Ramos (cell line): ENCODE results near the gene GJB6.
"Not testable (repeated sequence)": the region's sequence is repeated elsewhere in the genome, so short reads cannot be mapped to it uniquely, and the experiment has no call there.

Experiments
- in situ Hi-C: fragments of 300-500 bp; cut with MboI; formaldehyde crosslinking; loops from one replicate; pipeline ENCODE4 v1.14.3; 2022; ENCODE audit warnings: low sequenced_read_pairs; ENCODE audit not compliant: unreplicated experiment

GJB6 gene

DNA sequence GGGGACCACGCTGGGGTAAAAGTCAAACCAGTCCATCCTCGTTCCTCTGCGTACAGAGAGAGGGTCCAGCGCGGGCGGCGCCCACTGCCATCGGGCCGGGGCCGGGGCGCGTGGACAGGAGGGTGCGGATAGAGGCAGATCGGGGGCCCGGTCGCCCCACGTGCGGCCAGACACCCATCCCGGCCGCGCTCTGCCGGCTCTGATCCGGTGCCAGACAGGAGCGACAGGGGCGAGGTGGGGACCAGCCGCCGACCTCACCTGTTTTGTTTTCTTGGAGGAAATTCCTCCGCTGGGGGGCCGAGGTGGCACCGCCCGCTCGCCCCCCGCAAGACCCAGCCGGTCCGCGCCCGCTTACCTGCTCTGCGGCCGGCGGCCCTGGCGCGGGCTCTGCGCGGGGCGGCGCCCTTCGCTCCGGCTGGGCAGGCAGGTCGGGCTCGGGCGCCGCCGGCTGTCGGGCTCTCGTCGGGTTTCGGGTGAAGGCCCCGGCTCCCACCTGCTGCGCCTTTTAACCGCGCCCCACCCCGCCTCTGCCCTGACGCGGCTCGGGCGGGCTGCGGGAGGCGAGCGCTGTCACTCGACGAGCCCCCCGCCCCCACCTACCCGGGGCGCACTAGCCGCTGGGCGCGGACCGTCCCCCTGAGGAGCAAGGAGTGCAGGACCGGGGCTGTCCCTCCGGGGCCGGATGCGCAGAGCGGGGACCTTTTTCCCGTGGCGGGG, at the start of gene GJB6:
Gene GJB6, minus strand, starts transcription at position 481 of the 717 bp plus-strand sequence. CDS start 8,839 bp downstream, outside the sequence.
- in situ Hi-C loops, result no loop called here

DNA sequence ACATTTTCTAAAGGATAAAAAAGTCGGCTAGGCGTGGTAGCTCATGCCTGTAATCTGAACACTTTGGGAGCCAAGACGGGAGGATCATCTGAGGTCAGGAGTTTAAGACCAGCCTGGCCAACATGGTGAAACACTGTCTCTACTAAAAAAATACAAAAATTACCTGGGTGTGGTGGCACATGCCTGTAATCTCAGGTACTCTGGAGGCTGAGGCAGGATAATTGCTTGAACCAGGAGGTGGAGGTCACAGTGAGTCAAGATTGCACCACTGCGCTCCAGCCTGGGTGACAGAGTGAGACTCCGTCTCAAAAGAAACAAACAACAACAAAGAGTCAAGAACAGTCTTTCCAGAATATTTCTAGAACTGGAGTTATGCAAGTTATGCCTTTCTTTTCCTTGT, 44.8 kb upstream of the GJB6 start:
- in situ Hi-C loops, result not testable (repeated sequence)

DNA sequence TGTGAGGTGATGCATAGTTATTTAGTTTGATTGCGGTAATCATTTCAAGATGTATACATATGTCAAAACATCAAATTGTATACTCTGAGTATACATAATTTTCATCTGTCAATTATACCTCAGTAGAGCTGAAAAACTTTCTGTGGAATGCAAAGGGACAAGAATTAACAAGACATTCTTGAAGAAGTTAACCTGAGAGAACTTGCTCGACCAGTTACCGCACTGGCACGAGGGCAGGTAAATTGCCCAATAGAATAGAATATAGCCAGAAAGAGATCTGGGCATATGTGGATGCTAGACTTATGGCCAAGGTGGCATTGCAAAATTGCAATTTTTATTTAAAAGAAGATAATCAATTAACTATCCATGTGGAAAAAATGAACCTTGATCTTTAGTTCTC, 42.3 kb upstream of the GJB6 start:
- in situ Hi-C loops, result no loop called here

DNA sequence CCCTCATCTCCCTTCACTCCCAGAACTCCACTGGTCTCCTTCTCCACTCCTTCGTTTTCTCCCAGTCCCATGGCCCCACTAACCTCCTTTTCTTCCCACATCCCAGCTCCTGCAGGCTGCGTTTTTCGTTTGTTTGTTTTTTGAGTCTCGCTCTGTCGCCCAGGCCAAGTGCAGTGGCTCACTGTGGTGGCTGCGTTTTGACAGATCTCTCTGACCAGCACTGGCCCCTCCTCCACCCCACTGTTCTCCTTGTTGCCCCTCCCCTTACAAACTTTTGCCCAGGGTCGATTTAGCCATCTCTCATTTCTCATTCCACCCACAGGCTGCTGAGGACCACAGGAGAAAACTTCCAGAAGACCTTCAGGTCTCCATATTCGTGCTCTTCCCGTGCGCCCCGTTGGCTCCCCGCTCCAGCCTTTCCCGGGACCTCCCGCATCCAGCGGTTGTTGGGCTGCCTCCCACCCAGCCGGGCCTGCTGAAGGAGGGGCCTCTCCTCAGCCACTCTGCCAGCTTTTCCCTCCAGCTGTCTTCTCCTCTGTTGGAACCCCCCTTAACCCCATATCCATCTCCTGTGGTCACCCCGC, 40.6 kb upstream of the GJB6 start:
- in situ Hi-C loops, result no loop called here

DNA sequence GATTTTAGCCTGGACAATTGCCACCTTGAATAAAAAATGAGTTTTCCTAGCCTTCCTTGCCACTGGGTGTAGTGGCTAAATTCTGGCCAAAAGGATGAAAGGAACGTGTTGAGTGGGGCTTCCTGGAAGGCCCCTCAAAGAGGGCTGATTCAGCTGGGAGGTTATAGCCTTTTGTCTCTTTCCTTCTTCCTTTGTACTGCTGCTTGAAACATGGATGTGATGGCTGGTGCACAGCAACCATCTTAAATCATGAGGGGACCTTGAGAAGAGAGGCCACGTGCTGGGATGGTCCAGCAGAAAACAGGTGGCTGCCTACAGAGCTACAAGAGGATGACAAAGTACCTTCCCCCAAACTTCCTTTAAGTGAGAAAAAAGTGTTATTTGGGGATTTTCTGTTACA, 40.0 kb upstream of the GJB6 start:
- in situ Hi-C loops, result no loop called here

DNA sequence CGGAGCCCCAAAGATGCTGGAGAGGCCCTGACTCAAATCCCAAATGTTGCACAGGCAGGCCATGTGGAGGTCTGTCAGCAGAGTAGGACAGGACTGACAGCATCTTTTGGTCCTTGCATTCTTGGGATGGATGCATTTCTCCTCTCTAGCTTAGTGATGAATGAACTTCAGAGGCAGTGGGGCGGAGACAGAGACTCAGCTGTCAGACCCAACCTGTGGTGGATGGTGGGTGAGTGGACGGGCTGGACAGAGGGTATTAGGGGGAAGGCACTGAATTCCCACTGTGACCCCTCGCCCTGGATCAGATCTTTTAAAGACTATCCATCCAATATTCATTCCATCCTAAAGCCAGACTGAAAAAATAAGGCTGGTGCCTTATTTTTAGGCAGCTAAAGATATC, 39.3 kb upstream of the GJB6 start:
- in situ Hi-C loops, result no loop called here

DNA sequence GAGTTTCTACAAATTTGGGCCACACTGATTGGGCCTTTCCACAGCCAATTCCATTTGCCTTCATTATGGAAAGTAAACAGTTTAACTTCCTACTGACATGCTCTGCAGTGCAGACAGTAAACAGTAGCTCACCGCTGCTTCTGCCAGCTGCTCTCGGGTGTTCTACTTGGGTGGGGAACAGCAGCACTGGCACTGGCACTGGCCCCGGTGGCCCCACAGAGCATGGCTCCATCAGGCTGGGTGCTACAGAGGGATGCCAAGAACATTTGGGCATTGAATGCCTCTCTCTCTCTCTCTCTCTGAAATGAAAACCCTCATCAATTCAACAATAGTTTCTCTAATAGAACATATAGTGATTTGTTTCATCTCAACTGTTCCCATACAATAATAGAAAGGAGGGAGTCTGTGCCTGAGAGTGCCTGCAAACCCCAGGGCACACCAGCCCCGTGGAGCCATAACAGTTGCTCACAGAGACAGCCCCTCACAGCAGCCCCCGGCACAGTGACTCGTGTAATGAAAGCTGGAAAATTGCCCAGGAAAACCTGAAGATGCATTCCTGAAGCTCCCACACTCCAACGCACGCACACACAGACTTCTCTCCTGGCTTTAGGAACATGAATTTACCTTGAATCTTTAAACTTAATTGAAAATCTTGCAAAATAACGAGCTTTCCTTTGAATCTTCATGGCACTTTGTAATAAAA, 38.2 kb upstream of the GJB6 start:
- in situ Hi-C loops, result no loop called here

DNA sequence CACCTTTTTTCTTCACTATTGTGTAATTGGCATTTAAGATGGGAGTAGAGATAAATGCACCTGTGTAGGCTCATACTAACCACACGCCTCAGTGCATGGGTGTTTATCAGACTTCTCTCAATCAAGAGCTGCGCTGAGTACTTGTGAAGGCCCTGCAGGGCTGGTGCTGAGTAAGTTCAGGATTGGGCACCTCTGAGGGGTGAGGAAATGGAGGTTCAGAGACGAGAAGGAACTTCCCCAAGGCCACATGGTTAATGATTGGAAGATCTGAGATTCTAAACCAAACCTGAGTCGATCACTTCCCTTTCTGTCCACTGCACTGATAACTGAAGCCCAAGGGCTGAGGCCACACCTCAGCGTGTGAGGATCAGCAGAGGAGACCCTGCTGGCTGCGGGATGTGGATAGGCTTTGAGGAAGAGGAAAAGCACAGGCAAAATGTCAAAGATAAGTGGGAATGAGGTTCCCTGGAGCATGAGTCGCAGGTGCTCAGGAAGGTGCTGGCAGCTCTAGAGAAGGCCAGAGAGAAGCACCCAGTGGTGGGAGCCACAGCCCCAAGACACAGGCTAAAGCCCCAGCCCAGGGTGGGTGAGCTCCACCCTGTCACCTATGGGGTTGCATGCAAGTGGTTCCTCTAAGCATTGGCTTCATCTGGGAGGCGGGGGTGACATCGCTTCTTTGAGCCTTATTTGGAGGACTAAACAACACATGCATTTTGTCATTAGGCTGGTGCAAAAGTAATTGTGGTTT, 32.3 kb upstream of the GJB6 start:
- in situ Hi-C loops, result loop anchor here (10.0 kb wide), 1 partner anchor 60 kb away; no protein-coding TSS in a partner anchor

DNA sequence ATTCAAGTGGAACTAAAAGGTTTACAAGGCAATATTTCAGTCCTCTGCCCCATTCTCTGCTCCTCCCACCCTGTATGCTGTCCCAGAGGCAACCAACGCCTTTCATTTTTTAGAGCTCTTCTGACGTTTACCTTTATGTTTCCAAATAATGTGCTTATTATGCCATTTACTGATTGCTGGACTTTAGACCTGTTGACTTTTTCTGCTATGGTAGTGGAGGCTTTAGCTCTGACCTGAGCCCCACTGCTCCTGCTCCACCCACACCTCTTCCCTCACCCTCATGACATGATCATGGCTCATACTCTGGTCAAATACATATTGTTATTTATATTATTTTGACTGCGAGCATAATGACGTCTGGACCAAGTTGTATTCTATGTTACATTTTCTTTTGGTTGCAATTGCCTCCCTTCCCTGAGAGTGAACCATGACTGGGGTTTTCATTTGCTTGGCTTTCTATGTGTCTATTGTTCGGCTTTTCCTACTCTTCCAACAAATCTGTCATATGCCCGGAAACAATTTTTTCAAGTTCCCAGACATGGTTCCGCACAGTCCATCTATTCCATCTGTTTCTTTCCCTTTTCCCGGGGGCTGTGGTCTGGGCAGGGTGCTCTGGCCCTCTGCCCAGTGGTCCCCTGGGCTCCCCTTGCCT, 31.4 kb upstream of the GJB6 start:
- in situ Hi-C loops, result loop anchor here (10.0 kb wide), 1 partner anchor 61 kb away; no protein-coding TSS in a partner anchor

DNA sequence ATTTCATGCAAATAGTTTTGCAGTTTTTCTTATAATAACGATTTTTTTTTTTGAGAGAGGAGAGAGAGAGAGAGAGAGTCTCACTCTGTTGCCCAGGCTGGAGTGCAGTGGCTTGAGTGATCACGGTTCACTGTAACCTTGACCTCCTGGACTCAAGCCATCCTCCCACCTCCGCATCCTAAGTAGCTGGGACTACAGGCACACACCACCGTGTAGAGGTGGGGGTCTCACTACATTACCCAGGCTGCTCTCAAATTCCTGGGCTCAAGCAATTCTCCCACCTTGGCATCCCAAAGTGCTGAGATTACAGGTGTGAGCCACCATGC, 26.8 kb upstream of the GJB6 start:
- in situ Hi-C loops, result no loop called here

DNA sequence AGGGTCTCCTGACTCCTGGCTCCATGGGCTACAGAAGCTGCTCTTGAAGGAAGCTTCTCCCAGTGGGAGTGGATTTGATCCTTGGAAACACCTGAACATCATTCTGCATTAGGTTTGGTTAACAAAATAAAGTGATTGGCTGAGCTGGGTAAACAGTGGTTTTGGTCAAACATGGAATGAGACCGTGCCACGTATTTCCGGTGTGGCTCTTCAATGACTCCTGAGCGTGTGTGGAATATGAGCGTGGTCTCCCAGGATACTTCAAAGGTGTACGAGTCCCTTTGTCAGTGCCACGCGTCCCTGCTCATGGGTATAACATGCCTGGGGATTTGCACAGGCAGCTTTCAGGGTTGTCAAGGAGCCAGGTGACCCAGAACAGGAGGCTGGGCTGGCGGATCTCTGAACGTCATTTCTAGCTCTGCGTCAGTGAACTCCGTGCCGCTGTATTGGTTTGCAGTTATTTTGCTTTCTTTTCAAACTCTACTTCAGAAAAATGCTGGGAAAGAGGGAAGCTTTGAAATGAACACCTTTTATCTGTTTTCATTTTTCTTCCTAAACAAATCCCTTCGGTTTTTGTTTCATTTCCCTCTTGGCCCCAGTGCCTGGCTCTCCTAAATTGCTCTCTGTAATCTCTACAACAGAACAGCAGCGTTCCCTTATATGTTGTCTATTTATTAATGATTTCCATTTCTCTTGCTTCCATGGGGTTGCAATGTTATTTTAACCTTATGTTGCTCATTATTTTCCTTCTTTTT, 26.3 kb upstream of the GJB6 start:
- in situ Hi-C loops, result no loop called here

DNA sequence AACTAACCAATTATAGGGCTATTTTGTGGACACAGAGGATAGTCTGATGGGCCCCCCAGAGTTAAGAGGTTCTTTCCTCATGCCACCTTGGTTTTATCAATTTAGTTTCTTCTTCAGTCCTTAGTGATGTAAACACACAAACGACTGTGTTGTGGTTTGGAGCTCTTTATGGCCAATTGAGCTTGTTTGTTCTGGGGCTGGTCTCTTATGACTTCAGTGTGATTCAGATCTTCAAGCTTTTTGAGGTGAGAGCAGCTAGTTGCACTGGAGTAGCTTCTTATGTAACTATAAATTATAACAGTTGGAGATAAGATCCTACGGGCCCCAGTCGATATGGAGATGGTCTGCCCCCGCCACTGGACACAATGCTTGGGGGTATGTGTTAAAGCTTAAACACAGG, 22.0 kb upstream of the GJB6 start:
- in situ Hi-C loops, result no loop called here

DNA sequence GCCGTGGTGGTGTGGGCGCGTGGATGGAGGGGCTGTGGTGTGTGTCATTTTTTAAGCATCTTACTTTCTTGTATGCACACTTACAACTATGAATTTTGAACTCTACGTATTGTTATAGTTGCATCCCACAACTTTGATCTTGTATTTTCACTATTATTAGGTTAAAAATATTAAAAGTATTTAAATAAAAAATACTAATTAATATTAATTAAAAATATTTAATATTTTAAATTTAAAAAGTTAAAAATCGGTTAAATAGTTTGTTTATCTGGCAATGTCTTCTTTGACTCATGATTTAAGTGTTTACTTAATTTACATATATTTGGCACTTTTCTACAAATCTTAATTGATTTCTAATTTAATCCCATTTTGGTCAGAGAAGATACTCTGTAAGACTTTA, 17.8 kb upstream of the GJB6 start:
- in situ Hi-C loops, result no loop called here

DNA sequence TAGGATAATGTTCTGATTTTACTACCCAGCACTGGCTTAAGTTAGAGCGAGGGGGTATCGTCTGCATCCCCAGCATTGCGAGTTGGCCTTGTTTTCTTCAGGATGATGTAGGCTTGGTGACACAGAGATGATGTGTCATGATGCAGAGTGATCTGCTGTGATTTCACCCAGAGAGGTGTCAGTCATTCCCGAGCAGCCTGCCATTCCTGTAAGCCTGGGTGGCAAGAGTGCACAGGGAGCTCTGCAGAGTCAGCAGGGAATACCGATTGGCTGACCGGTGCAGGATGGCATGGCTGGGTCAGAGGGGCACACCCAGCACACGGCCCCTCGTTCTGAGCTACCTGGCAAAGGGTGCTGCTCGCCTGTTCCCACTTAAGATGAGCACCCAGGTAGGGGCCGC, 15.8 kb upstream of the GJB6 start:
- in situ Hi-C loops, result no loop called here

DNA sequence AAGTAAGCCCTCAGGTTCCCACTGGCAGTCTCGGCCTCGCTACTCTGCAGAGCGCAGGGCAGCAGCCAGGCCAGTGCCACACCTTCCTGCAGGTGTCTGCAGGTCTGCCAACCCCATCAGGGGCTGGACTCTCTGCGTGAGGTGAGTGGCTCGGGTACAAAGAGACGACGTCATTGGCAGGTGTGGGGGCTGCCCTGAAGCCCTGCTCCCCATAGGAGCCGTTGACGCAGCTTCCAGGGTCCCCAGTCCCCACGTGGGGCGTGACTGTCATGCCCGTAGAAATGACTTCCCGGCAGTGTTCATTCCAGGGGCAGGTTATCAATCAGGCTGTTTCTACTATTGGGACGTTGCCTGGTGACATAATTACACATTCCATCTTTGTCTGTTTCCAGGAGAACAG, 15.3 kb upstream of the GJB6 start:
- in situ Hi-C loops, result no loop called here

DNA sequence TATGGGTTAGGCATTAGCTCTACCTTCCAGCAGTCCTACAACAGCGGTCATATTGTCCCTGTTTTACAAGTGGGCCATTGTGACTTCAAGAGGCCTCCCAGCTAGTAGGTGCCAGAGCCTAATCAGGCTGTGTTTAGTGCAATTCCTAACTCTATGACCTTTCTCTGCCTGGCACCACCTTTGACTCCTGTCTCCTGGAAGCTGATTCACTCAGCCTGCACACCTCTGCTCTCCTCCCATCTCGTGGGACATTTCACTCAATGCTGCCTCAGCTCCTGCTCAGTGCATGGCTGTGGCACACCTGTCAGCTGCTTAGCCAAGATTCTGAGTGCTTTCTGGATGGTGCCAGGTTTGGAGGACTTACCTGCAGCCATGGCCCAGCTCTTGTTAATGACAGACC, 9.5 kb upstream of the GJB6 start:
- in situ Hi-C loops, result no loop called here

DNA sequence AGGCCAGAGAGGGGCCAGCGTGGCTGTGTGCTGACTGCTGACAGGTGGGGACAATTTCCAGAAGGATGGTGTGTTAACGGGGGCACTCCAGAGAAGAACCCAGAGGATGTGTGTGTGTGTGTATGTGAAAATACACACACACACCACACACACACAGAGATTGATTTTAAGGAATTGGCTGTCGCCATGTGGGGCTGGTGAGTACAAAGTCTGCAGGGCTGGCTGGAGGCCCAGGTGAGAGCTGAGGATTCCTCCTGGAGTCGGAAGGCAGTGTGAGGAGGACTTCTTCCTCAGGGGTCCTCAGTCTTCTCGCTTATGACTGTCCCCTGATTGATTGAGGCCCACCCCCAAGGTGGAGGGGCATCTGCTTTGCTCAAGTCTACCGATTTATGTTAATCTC, 7.6 kb upstream of the GJB6 start:
- in situ Hi-C loops, result no loop called here

DNA sequence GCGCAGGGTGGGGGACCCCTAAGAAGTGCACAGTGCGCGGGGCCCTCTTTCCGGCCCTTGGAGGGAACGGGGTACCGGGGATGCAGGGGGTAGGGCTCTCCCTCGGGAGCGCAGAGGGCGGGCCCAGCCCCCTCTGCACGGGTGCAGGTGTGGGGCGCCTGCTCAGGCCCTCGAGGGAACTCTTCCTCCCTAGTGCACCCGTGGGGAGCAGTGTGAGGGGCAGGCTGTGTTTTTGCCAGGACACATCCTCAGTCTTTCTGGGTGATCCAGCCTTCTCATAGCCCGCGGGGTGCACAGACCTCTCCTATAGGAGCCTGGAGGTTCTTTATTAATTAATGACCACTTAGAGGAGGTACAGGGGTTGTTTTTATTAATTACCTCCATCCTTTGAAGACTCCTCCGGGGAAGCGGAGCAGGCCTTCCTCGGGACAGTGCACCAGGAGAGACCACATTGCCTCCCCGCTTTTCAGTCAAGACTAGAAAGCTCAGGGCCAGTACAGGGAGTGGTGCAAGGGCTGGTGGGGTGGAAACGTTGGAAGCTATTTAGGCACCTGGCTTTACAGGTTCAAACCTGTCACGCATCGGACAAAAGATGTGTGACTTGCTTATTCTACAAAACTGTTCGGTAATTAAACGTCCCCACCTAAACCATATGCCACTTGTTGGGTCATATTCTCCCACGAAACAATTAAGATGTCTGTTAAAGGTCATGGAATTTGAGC, 598 bp upstream of the GJB6 start:
- in situ Hi-C loops, result no loop called here
